MG63 (cell line): ENCODE data around the gene DDX47. TPM values are rescaled to one million over a fixed set of nuclear protein-coding genes. Genes with fewer than 3 reads are reported as not detected.

ENCODE experiments used
- DNase-seq: peaks from one replicate; pipeline ENCODE4 v3.0.0-alpha.2; 2020
- H3K27me3 ChIP-seq: fragments of 250-450 bp; sonication (Bioruptor Pico); 2 replicates; pipeline ENCODE4 v1.5.1; 2020; ENCODE audit warnings: mild to moderate bottlenecking, moderate library complexity
- H3K36me3 ChIP-seq: fragments of 250-450 bp; sonication (Bioruptor Pico); 2 replicates; pipeline ENCODE4 v1.5.1; 2020; ENCODE audit warnings: mild to moderate bottlenecking, moderate library complexity
- H3K4me3 ChIP-seq: fragments of 250-450 bp; sonication (Bioruptor Pico); 2 replicates; pipeline ENCODE4 v1.5.1; 2020; ENCODE audit warnings: mild to moderate bottlenecking, moderate library complexity
- H3K9me3 ChIP-seq: fragments of 250-450 bp; sonication (Bioruptor Pico); 2 replicates; pipeline ENCODE4 v1.5.1; 2020; ENCODE audit warnings: mild to moderate bottlenecking, moderate library complexity
- total RNA-seq: library from RNA; depleted of rRNA; stranded (reverse); fragments of >200 nt; shearing (Covaris generic); gene quantifications from 2 replicates; pipeline ENCODE4 v1.2.3, GENCODE V29; 2014; ENCODE audit warnings: low replicate concordance; rRNA removed

Gene DDX47
- 105 and 122 TPM in 2 replicates for total RNA-seq

GRCh38 chr12:12813120-12814101, at the start of gene DDX47:
TSS of gene DDX47 (plus strand) at chr12:12813346. CDS start at chr12:12813368, 22 bp downstream.
- Histone ChIP-seq H3K4me3 (peak within 1 kb of the TSS; percentile 91), H3K36me3 (peaks cover 50% of the 10 kb centered on the region), H3K9me3 (no peaks in the 10 kb centered on the region), H3K27me3 (no peaks in the 10 kb centered on the region)
- peak; percentile 91 for DNase-seq

- no peaks in the 10 kb centered on the region for H3K9me3 ChIP-seq
- peaks cover 25% of the 10 kb centered on the region for H3K36me3 ChIP-seq
- DNase-seq: no peak
- H3K27me3 ChIP-seq: no peaks in the 10 kb centered on the region
- no peak overlapping the region for H3K4me3 ChIP-seq
These were observed 48.3 kb upstream of the DDX47 start for GRCh38 chr12:12764824-12765223.

- H3K4me3 ChIP-seq: no peak overlapping the region
- H3K36me3 ChIP-seq: peaks cover 13% of the 10 kb centered on the region
- no peaks in the 10 kb centered on the region for H3K27me3 ChIP-seq
- no peak for DNase-seq
- H3K9me3 ChIP-seq: no peaks in the 10 kb centered on the region; the same call in 1 of the 2 replicates
These were observed 42.9 kb upstream of the DDX47 start for GRCh38 chr12:12770262-12770661.

GRCh38 chr12:12774791-12775190, 38.4 kb upstream of the DDX47 start:
- Histone ChIP-seq H3K9me3 (no peaks in the 10 kb centered on the region; the same call in 1 of the 2 replicates), H3K4me3 (no peak overlapping the region), H3K36me3 (no peaks in the 10 kb centered on the region), H3K27me3 (no peaks in the 10 kb centered on the region)
- DNase-seq: no peak

- Histone ChIP-seq H3K9me3 (no peaks in the 10 kb centered on the region; the same call in 1 of the 2 replicates), H3K4me3 (no peak overlapping the region), H3K36me3 (no peaks in the 10 kb centered on the region), H3K27me3 (no peaks in the 10 kb centered on the region)
- no peak for DNase-seq
These were observed 36.9 kb upstream of the DDX47 start for GRCh38 chr12:12776261-12776660.

GRCh38 chr12:12777092-12777491, 36.1 kb upstream of the DDX47 start:
- H3K9me3 ChIP-seq: no peaks in the 10 kb centered on the region; the same call in 1 of the 2 replicates
- H3K27me3 ChIP-seq: no peaks in the 10 kb centered on the region
- DNase-seq: no peak
- H3K36me3 ChIP-seq: no peaks in the 10 kb centered on the region
- H3K4me3 ChIP-seq: no peak overlapping the region

- H3K4me3 ChIP-seq: no peak overlapping the region
- no peaks in the 10 kb centered on the region; the same call in 1 of the 2 replicates for H3K9me3 ChIP-seq
- H3K36me3 ChIP-seq: no peaks in the 10 kb centered on the region
- H3K27me3 ChIP-seq: no peaks in the 10 kb centered on the region
- DNase-seq: no peak
These were observed 34.1 kb upstream of the DDX47 start for GRCh38 chr12:12779007-12779406.

- Histone ChIP-seq H3K9me3 (no peaks in the 10 kb centered on the region; the same call in 1 of the 2 replicates), H3K36me3 (no peaks in the 10 kb centered on the region), H3K27me3 (no peaks in the 10 kb centered on the region), H3K4me3 (no peak overlapping the region)
- no peak for DNase-seq
These were observed 33.6 kb upstream of the DDX47 start for GRCh38 chr12:12779529-12779928.

- Histone ChIP-seq H3K9me3 (no peaks in the 10 kb centered on the region; the same call in 1 of the 2 replicates), H3K4me3 (no peak overlapping the region), H3K27me3 (no peaks in the 10 kb centered on the region), H3K36me3 (peaks cover 12% of the 10 kb centered on the region; the same call in 1 of the 2 replicates)
- no peak for DNase-seq
These were observed 29.0 kb upstream of the DDX47 start for GRCh38 chr12:12784116-12784515.

- peak; percentile 90 for DNase-seq
- Histone ChIP-seq H3K9me3 (no peaks in the 10 kb centered on the region; the same call in 1 of the 2 replicates), H3K36me3 (peaks cover 12% of the 10 kb centered on the region; the same call in 1 of the 2 replicates), H3K27me3 (no peaks in the 10 kb centered on the region), H3K4me3 (peak within 1 kb of the TSS; percentile 46)
These were observed 28.0 kb upstream of the DDX47 start, which contains the start of gene APOLD1 for GRCh38 chr12:12784911-12785814. TSS of gene APOLD1 (plus strand) at chr12:12785659. CDS start at chr12:12785692, 33 bp downstream.

GRCh38 chr12:12786351-12786705, 26.8 kb upstream of the DDX47 start:
- Histone ChIP-seq H3K27me3 (no peaks in the 10 kb centered on the region), H3K36me3 (peaks cover 12% of the 10 kb centered on the region; the same call in 1 of the 2 replicates), H3K9me3 (no peaks in the 10 kb centered on the region), H3K4me3 (peak overlapping the region; percentile 46)
- no peak for DNase-seq

- H3K4me3 ChIP-seq: peak overlapping the region; percentile 46
- peak; percentile 84 for DNase-seq
- no peaks in the 10 kb centered on the region for H3K27me3 ChIP-seq
These were observed 26.2 kb upstream of the DDX47 start for GRCh38 chr12:12786706-12787601.

GRCh38 chr12:12788131-12788530, 25.0 kb upstream of the DDX47 start:
- peaks cover 12% of the 10 kb centered on the region; the same call in 1 of the 2 replicates for H3K36me3 ChIP-seq
- H3K27me3 ChIP-seq: no peaks in the 10 kb centered on the region
- H3K9me3 ChIP-seq: no peaks in the 10 kb centered on the region
- DNase-seq: peak; percentile 16
- no peak overlapping the region for H3K4me3 ChIP-seq

More at GRCh38 chr12:12786706-12787601, 26.2 kb upstream of the DDX47 start:
- H3K9me3 ChIP-seq: no peaks in the 10 kb centered on the region
- H3K36me3 ChIP-seq: peaks cover 12% of the 10 kb centered on the region; the same call in 1 of the 2 replicates

GRCh38 chr12:12788675-12789368, 24.3 kb upstream of the DDX47 start:
- H3K27me3 ChIP-seq: no peaks in the 10 kb centered on the region
- H3K9me3 ChIP-seq: no peaks in the 10 kb centered on the region
- peak; percentile 53 for DNase-seq
- H3K36me3 ChIP-seq: peaks cover 12% of the 10 kb centered on the region; the same call in 1 of the 2 replicates
- H3K4me3 ChIP-seq: no peak overlapping the region

GRCh38 chr12:12790956-12791355, 22.2 kb upstream of the DDX47 start:
- Histone ChIP-seq H3K4me3 (no peak overlapping the region), H3K9me3 (no peaks in the 10 kb centered on the region), H3K27me3 (no peaks in the 10 kb centered on the region), H3K36me3 (peaks cover 12% of the 10 kb centered on the region; the same call in 1 of the 2 replicates)
- DNase-seq: no peak
